GM12891 (cell line): Measurements from ENCODE around the gene GPX4.

Source experiments
- DNase-seq: peaks from one replicate; pipeline ENCODE4 v3.0.0; 2011; ENCODE audit warnings: low spot score; ENCODE audit not compliant: insufficient read length
- FAIRE-seq: peaks from 2 replicates; lab custom pipeline; 2011; peaks lifted over from hg19 to GRCh38; lab: Jason Lieb, UNC
- PAX5 ChIP-seq: IDR thresholded peaks from 2 replicates; pipeline ENCODE4 v1.6.1; 2011; ENCODE audit warnings: low read length, moderate library complexity, mild to moderate bottlenecking; ENCODE audit not compliant: insufficient read depth, severe bottlenecking
- POLR2A ChIP-seq: IDR thresholded peaks from 2 replicates; pipeline ENCODE4 v1.6.1; 2011; ENCODE audit warnings: low read depth, low read length, control low read depth
- POLR2AphosphoS5 ChIP-seq: IDR thresholded peaks from 2 replicates; pipeline ENCODE4 v1.6.1; 2011; ENCODE audit warnings: low read depth, low read length, control low read depth
- POU2F2 ChIP-seq: IDR thresholded peaks from 2 replicates; pipeline ENCODE4 v1.6.1; 2011; ENCODE audit warnings: low read depth, mild to moderate bottlenecking, control low read depth, low read length, moderate library complexity
- SPI1 ChIP-seq: IDR thresholded peaks from 2 replicates; pipeline ENCODE4 v1.6.1; 2011; ENCODE audit warnings: low read depth, low read length, control low read depth
- TAF1 ChIP-seq: IDR thresholded peaks from 2 replicates; pipeline ENCODE4 v1.6.1; 2011; ENCODE audit warnings: low read depth, low read length, control low read depth

Gene GPX4

DNA sequence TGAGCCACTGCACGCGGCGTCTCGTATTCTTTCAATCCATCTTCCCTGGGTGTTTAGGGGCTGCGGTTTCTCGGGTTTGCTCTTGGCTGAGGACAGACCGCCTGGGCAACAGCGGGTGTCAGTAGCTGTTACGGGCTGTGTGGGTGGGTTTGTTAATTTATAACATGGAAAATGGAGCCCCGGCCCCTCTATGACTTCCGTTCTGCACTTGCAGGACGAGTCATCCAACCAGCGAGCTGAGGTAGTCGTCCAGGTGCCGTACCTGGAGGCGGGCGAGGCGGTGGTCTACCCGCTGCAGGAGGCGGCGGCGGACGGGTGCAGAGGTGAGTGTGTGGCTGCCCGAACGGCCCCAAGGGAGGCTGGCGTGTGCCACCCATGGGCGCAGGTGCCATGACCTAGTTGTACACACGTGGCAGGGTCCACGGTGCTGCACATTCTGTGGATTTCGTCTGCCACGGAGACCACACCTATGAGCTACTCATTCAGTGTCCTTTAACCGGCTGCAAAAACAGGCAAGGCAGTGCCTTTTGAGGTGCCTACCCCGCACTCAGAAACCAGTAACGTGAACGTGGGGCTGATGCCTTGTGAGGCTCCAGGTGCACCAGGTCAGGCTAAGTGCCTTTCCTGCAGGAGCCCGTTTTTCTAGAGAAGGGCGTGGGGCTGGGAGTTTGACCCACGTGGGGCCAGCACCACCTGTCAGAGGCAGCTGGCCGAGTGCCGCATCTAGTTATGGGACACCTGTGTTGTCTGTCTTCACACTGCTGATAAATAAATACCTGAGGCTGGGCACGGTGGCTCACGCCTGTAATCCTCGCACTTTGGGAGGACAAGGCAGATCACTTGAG, 19.5 kb upstream of the GPX4 start:
- FAIRE-seq (peak; percentile 58), DNase-seq (no peak)
- TF ChIP-seq PAX5: no peak
- 0 out of 2 replicates have a peak, but pooled peaks have one; percentile 24 for TF ChIP-seq POLR2AphosphoS5

DNA sequence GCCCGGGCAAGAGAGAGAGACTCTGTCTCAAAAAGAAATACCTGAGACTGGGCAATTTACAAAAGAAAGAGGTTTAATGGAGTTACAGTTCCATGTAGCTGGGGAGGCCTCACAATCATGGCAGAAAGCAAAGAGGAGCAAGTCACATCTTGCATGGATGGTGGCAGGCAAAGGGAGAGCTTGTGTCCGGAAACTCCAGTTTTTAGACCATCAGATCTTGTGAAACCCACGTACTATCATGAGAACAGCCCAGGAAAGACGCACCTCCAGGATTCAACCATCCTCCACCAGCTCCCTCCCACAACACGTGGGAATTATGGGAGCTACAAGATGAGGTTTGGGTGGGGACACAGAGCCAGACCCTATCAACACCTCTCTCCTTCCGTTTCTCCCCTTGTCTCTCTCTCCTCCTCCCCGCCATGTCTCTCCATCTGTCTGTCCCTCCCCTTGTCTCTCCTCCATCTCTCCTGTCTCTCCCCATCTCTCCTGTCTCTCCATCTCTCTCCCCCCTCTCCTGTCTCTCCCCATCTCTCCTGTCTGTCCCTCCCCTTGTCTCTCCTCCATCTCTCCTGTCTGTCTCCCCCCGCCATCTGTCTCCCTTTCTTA, 18.6 kb upstream of the GPX4 start:
- DNase-seq: no peak
- no peak for FAIRE-seq
- no peak for TF ChIP-seq TAF1
- TF ChIP-seq SPI1: no peak
- TF ChIP-seq POLR2AphosphoS5: 0 out of 2 replicates have a peak, but pooled peaks have one; percentile 51
- TF ChIP-seq POU2F2: 0 out of 2 replicates have a peak, but pooled peaks have one; percentile 35
- 0 out of 2 replicates have a peak, but pooled peaks have one; percentile 33 for TF ChIP-seq POLR2A

DNA sequence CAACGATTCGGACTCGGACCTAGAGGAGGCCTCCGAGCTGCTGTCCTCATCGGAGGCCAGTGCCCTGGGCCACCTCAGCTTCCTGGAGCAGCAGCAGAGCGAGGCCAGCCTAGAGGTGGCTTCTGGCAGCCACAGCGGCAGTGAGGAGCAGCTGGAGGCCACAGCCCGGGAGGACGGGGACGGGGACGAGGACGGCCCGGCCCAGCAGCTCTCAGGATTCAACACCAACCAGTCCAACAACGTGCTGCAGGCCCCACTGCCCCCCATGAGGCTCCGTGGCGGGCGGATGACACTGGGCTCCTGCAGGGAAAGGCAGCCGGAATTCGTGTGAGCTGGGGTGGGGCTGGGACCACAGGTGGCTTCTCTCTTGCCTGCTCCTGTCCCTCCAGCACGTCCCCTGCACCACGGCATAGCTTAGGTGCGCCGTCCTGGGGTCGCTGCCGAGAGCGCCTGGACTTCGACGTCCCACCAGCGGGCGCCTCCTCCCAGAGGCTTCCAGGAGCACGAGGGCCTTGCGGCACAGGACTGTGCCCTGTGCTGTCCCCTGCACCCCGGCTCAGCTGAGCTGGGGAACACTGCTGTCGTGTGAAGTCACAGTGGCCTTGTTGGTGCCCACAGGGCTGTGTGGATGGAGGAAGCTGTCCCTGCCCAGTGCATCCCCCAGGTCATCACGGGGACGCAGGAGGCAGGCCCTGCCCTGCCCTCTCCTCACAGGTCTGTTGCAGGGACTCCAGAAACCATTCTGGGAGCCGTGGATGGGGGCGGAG, 17.9 kb upstream of the GPX4 start:
- DNase-seq: no peak
- FAIRE-seq: no peak
- no peak; the same call in 1 of the 2 replicates for TF ChIP-seq POLR2AphosphoS5
- no peak for TF ChIP-seq PAX5
- no peak; the same call in 1 of the 2 replicates for TF ChIP-seq POLR2A
- no peak for TF ChIP-seq TAF1
- TF ChIP-seq POU2F2: no peak
- TF ChIP-seq SPI1: no peak

DNA sequence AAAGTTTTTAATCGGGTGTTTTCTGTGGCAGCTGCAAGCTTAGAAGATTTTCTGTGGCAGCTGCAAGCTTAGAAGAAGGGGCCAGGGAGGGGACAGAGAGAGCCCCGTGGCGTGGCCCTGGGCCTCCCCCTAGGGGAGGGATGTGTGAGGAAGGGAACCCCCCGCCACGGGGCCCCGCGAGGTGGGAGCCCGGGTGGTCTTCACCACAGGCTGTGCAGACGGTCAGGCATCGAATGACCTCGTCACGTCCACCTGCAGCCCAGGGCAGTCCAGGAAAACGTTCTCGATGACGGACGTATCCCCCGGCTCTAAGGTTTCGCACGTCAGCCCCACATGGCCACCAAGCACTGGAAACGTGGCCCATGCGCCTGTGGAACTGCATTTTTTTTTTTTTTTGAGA, 17.2 kb upstream of the GPX4 start:
- DNase-seq (no peak), FAIRE-seq (peak; percentile 58)
- TF ChIP-seq TAF1 (no peak), SPI1 (no peak), POLR2A (no peak; the same call in 1 of the 2 replicates), POU2F2 (no peak), PAX5 (no peak), POLR2AphosphoS5 (no peak)

DNA sequence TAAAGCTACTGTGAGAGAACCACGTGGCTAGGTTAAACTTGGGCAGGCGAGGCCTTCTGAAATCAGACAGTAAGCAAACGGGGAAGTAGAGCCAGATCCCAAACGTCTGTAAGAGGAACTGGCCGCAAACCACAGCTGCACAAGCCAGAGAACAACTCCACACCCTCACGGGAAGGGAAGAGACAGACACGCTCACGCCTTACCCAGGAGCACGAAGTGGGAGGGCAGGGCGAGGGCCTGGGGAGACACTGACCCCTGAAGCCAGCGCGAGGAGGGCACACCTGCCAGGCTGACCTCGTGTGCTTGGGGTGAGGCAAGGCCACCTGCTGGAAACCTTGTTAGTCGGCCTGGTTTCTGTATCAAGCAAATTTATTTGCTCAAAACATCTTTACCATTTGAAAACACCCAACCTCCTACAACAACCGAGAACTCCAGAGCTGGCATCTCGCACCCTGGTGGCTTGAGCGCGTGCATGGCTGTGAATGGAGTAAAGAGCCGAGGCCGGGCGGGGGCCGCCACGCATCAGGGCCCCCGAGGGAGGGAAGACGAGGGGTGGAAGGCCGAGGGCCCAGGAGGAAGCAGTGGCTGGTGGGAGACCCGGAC, 15.9 kb upstream of the GPX4 start:
- FAIRE-seq (peak; percentile 96), DNase-seq (no peak)
- TF ChIP-seq TAF1 (no peak), POLR2A (peak; percentile 76), SPI1 (peak; percentile 64), POLR2AphosphoS5 (peak; percentile 84), PAX5 (peak; percentile 69), POU2F2 (peak; percentile 41; the same call in 1 of the 2 replicates)

DNA sequence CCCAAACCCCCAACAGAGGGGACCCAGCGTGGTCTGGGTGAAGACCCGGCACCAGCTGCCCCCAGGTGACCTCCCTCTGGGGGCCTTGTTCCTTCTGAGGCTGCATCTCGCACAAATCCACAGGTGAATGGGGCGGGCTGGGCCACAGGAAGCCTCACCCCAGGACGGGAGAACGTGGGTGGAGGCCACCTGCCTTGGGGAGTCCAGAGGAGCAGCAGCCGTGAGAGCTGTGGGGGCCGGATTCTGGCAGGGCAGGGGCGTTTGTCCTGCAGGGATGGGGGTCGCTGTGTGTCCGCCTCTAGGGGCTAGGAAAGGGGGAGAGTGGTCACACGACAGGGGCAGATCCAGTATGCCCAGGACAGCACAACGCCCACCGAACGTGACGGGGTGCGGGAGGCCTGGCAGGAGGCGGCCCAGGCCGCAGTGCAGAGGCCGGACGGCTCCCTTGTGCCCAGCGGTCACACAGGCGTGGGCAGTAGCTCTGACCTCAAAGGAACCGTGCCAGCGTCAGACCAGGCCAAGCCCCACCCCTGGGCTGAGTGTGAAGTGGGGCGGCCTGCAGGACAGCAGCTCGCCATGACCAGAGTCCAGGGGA, 15.3 kb upstream of the GPX4 start:
- FAIRE-seq (peak; percentile 43), DNase-seq (no peak)
- TF ChIP-seq POU2F2 (peak; percentile 27), PAX5 (no peak), POLR2AphosphoS5 (peak; percentile 24; the same call in 1 of the 2 replicates), TAF1 (no peak), POLR2A (no peak; the same call in none of the 2 replicates), SPI1 (no peak)

DNA sequence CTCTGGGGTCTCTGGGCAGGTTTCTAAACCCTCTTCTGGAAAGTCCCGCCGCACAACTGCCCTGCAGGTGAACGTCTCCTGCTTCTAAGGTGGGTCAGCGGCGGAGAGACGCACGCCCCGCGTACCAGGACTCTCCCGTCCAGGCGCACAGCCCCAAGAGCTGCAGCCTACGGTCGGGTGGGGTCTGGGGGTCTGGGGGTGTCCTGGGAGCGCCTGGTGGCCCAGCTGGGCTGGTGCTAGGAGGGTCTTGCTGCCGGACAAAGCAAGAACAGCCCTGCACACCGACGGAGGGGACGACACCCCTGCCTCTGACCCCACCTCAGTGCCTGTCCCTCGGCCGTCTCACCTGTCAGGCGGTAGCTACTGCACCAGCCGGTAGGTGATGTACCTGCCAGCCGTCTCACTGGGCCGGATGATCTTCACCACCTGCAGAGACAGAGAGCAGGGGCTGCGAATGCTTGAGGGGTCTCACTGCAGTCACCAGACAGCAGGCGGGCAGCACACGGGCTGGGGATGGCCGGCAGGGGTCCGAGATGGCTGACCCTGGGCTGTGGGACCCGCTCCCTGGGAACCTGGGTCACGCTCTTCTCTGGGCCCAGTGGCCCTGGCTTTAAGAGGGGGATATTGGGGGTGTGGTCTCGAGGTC, 14.5 kb upstream of the GPX4 start:
- DNase-seq (no peak), FAIRE-seq (no peak)
- TF ChIP-seq POLR2AphosphoS5 (no peak), POLR2A (no peak), POU2F2 (no peak), PAX5 (no peak), TAF1 (no peak), SPI1 (no peak)

DNA sequence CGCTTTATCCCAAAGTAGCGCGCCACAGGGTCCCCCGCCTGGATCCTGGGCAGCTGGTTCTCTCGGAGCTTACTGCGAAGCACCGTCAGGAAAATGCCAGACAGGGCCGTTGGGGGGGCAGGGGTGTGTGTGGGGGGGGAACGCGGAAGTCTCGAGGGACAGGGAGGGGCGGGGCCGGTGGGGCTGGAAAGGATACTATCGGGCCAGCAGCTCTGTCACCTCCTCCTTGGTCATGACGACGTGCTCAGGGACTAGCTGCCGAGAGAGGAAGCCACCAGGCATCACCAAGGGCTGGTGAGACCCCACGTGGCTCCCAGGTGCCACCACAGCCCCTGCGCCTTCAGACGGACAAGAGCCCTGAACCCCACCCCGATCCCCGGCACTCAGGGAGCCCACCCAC, 13.9 kb upstream of the GPX4 start:
- no peak for DNase-seq
- no peak for TF ChIP-seq PAX5
- no peak; the same call in 1 of the 2 replicates for TF ChIP-seq POLR2AphosphoS5
- no peak for TF ChIP-seq POLR2A
- TF ChIP-seq SPI1: no peak
- FAIRE-seq: no peak
